ENCODE data around the gene ATL3. TPM values are rescaled to one million over a fixed set of nuclear protein-coding genes. Genes with fewer than 3 reads are reported as not detected.
A peak's percentile ranks its signal among the peaks of the same experiment; 100 is the strongest.
"Not testable (repeated sequence)": the region's sequence is repeated elsewhere in the genome, so short reads cannot be mapped to it uniquely, and the experiment has no call there.

The ATL3 gene
- total RNA-seq, 2 donors from 2014 or later = 54.5 to 56.6 TPM

DNA sequence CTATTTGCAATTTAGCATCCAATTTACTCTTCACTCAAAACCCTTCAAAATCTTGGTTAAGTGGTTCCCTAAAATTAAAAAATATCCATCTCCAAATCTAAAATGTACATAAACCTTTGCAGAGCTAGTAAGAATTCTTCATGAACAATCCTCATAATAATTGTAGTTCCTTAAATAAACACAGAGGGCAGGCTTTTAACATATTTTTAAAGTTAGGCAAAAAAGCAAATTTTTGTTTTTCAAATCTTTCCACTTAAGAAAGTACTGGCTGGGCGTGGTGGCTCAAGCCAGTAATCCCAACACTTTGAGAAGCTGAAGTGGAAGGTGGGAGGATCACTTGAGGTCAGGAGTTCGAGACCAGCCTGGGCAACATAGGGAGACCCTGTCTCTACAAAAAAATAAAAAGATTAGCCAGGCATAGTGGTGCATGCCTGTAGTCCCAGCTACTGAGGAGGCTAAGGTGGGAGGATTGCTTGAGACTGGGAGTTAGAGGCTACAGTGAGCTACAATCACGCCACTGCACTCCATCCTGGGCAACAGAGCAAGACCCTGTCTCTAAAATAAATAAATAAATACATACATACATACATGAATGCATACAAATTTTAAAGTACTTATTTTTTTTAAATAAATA, 31.9 kb downstream of the ATL3 start:
- intact Hi-C loops (cut with DNase I, micrococcal nuclease) = no loop called here
- no peak for DNase-seq
- no peak for ATAC-seq

DNA sequence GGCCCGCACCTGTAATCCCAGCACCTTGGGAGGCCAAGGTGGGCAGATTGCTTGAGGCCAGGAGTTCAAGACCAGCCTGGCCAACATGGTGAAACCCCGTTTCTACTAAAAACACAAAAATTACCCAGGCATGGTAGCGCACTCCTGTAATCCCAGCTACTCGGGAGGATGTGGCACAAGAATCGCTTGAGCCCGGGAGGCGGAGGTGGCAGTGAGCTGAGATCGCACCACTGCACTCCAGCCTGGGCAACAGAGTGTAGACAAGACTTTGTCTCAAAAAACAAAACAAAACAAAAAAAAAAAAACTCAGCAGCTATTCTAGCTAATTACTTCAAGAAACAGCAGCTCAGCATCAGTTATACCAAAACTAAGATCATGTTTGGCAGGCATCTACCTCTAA, 32.7 kb downstream of the ATL3 start:
- DNase-seq; intact Hi-C loops (cut with DNase I, micrococcal nuclease); ATAC-seq: not testable (repeated sequence)

DNA sequence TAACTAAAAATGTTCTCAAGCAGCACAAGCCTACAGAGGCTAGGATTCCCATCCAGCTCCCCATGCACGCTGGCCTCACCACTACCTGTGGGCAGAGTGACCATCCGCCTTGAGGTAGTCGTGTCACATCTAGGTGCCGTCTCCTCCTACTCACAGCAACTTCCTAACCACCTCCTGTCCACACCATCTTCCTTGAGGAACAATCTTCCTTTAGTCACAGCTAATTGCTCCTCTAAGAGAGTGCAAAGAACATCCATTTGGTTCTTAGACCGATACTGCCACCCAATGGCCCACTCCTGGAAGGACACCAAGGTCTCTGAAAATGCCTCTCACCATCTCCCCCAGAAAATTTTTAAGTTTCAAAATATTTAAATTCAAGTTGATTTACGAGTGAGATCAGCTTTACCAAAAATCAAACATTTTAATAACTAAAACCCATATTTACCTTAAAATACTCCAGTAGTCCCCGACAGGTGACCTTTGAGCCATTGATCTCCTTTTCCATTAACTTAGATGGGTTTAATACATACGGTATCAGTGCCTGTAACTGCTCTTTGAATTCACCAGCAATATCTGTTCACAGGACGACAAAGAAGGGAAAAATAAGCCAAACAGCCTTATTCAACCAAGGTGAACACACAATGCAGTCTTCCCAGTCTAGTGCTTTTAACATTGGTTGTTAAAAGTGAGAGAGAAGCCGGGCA, 35.3 kb downstream of the ATL3 start:
- peak; percentile 88 for ATAC-seq
- peak; percentile 41 to 55 for DNase-seq
- intact Hi-C loops (cut with DNase I, micrococcal nuclease) = no loop called here

DNA sequence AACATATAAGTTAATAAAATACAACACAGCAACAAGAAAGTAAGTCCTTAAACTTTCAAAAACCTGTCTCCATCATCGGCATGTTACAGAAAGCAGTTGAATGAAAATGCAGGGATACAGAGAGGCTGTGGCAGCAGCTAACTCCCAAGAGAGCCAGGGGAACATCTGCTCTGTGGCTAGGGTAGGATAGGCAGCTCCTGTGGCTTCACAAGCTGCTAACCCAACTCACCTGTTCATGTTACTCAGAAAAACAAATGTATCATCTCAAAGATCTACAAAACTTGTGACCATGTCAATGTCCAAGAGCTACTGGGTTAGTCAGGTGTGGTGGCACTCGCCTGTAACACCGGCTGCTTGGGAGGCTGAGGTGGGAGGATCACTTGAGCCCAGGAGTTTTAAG, 41.8 kb downstream of the ATL3 start:
- ATAC-seq = no peak
- intact Hi-C loops (cut with DNase I, micrococcal nuclease) = no loop called here
- no peak for DNase-seq

DNA sequence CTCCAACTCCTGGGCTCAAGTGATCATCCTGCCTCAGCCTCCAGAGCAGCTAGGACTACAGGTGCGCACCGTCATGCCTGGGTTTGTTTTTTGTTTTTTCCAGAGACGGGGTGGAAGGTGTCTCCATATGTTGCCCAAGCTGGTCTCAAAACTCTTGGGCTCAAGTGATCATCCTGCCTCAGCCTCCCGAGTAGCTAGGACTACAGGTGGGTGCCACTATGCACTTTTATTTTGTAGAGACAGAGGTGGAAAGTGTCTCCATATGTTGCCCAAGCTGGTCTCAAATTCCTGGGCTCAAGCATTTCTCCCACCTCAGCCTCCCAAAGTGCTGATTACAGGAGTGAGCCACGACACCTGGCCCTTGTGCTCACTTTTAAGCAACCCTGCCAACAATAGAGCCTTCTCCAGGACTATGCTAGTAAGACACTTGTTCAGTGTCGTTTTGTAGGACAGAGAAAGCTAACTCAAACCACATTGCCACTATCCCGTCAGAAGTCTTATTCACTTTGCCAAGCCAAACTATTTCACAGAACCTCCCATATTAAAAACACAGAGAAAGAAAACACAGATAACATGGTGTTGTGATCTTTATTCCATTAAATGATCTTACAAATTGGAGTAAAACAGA, 47.5 kb downstream of the ATL3 start:
- ATAC-seq = peak; percentile 13
- DNase-seq = no peak
- intact Hi-C loops (cut with DNase I, micrococcal nuclease) = no loop called here

DNA sequence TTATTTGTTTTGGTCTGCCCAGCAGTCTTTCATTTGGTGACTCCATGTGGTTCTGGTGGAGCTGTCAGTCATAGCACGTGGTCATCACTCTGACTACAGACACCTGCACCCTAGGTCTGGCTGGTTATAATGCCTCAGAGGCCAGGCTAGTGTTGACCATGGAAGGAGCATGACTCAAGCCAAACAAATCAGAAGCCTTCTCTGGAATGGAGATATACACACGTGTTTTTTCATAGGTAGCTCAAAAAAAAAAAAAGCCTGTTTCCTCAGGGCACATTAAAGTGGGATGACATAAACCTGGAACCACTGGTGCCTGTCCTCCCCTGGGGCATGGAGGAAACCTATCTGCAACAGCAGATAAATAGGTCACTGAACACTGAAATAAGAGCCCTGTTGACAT, 48.9 kb downstream of the ATL3 start:
- ATAC-seq (no peak), DNase-seq (no peak)
- intact Hi-C loops (cut with DNase I, micrococcal nuclease) = no loop called here

DNA sequence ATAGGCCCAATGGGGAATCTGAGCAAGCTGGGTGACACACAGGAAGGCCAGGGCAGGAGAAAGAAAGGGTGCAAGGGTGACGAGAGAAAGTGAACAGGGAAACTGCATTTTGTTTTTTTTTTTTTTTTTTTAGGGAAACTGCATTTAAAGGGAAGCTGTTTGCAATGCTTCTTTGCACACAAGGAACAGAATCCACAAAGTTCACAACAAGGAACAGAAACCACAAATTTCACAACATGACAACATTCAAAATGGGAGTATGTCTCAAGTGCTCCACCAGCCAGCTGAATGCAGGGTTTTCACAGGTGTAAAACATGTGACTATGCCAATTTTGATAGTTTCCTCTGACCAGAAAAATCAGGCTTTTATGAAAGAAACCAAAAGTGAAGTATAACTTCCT, 50.1 kb downstream of the ATL3 start:
- ATAC-seq (no peak), DNase-seq (no peak)
- intact Hi-C loops (cut with DNase I, micrococcal nuclease) = no loop called here

DNA sequence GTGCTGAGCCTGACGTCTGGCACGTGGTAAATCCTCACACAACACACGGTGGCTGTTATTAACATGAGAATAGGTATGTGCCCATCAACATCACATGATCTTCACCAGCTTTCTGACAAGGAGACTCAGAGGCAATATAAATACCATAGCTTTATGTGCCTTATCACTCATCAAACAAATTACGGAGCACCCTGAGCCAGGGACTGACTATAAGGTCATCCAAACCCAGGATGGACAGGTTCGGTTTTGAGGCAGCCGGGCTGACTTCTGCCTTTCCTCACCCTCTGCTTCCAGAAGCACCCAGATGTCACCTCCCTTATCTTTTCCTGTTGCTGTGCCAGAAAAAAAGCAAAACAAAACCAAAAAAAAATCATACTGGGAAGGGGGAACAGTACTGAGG, 51.2 kb downstream of the ATL3 start:
- ATAC-seq = peak; percentile 40
- intact Hi-C loops (cut with DNase I, micrococcal nuclease) = no loop called here
- DNase-seq = no peak

DNA sequence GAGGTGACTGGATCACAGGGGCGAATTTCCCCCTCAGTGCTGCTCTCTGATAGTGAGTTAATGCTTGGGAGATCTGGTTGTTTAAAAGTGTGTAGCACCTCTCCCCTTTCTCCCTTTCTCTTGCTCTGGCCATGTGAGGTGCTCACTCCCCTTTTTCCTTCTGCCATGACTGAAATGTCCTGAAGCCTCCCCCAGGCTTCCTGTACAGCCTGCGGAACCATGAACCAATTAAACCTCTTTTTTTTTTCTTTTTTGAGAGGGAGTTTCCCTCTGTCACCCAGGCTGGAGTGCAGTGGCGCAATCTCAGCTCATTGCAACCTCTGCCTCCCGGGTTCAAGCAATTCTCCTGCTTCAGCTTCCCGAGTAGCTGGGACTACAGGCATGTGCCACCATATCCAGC, 53.5 kb downstream of the ATL3 start:
- ATAC-seq; intact Hi-C loops (cut with DNase I, micrococcal nuclease); DNase-seq: not testable (repeated sequence)

DNA sequence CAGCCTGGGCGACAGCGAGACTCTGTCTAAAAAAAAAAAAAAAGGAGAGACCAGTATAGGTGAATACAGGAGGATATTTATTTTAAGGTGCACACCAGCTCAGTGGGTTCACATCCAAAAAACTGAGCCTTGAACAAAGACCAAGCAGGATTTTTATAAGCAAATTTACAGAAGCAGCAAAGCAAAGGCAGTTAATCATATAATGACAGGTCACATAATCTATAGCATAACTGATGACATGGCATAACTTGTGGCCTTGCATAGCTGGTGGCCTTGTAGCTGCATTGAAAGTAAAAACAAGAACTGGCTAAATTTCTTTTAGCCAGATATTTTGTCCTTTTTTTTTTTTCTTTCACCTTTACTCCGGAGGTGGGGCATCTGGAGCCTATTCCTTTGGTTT, 54.2 kb downstream of the ATL3 start:
- DNase-seq (no peak), ATAC-seq (no peak)
- intact Hi-C loops (cut with DNase I, micrococcal nuclease) = no loop called here

DNA sequence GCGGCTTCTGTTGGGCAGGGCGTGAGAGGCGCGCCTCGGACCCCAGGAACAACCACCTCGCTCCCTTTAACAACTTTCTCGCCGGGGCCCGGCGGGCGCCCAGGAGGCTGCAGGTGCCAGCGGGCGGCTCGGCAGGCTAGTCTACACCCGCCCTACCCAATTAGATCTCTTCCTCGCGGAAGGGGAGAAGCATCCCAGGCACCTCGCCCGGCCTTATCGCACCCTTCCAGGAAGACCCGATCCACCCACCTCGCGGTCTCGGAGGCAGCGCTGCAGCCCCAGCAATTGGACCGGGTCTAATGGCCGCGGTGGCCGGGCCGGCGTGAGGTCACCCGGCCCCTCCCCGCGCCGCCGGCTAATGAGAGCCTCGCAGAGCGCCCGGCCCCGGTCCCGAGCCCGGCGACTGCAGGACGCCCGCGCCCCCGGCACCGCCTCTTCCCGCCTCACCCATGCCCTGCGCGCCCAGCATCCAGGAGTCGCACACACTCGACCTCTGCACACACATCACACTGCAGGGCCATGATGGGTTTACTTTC, 57.0 kb downstream of the ATL3 start, which contains the start of gene PLAAT3:
Gene PLAAT3 (minus strand): TSS at position 298 of the 536 bp plus-strand sequence. CDS start 419 bp downstream, outside the sequence.
- DNase-seq (peak; percentile 50 to 64), ATAC-seq (peak; percentile 67)
- intact Hi-C loops (cut with DNase I, micrococcal nuclease) = no loop called here

DNA sequence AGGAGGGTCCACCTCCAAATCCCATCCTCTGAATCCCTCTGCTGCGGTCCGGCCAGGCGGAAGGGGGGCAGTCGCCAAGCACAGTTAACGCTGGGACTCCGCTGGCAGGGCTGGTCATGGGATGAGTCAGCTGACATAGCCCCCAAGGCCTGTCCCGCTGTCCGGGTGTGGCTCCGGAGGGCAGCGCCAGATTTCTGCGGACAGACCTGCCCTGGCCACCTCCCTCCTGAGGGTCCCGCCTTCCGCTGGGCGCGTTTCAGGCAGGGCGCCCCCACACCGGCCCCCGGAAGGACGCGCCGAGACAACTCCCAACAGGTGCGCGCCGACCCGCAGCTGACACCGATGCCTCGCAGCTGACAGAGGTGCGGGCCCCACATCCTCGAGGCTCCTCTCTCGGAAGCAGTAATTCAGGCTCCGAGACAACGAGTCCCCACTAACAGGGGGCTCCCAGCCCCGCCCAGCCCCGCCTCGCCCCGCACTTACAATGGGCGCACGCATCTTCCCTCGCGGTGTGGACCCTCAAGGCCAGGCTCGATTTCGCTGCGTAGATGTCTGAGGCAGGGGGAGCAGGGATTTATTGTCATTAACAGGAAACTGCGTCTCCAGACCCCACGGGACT, 57.5 kb downstream of the ATL3 start:
- peak; percentile 20 for ATAC-seq
- intact Hi-C loops (cut with DNase I, micrococcal nuclease) = no loop called here

DNA sequence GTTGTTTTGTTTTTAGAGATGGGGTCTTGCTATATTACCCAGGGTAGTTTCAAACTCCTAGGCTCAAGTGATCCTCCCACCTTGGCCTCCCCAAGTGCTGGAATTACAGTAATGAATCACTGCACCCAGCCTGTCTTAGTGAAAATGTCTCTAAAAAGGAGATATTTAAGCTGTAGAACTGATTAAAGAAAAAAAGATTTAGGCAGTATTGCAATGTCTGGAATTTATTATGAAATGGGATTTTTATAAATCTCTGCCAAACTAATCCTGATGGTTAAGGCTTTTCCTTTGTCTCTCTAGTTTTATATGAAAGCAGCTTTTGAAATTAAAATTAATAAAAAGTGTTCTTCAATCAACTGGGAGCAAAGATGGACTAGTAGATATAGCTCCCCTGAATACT, 59.0 kb downstream of the ATL3 start:
- no peak for DNase-seq
- intact Hi-C loops (cut with DNase I, micrococcal nuclease) = no loop called here
- ATAC-seq = no peak

More for the DNA sequence above, 57.5 kb downstream of the ATL3 start:
- peak; percentile 47 to 48 for DNase-seq

DNA sequence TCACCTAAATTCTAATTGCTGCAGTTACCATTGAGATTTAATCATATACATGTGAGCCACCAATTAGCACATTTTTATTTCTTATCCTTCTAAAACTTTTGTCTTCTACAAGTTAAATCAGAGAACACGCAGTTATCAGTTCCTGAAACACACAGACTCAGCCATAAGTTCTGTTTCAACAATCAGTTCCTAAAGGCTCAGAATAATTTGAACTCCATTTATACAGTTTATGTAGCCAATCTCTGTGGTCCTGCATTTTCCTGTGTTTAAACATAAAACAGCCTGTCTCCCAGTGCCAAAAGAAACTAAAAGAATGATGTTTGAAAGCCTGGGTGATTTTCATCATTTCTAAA, 59.8 kb downstream of the ATL3 start:
- DNase-seq (no peak), ATAC-seq (no peak)
- intact Hi-C loops (cut with DNase I, micrococcal nuclease) = no loop called here

DNA sequence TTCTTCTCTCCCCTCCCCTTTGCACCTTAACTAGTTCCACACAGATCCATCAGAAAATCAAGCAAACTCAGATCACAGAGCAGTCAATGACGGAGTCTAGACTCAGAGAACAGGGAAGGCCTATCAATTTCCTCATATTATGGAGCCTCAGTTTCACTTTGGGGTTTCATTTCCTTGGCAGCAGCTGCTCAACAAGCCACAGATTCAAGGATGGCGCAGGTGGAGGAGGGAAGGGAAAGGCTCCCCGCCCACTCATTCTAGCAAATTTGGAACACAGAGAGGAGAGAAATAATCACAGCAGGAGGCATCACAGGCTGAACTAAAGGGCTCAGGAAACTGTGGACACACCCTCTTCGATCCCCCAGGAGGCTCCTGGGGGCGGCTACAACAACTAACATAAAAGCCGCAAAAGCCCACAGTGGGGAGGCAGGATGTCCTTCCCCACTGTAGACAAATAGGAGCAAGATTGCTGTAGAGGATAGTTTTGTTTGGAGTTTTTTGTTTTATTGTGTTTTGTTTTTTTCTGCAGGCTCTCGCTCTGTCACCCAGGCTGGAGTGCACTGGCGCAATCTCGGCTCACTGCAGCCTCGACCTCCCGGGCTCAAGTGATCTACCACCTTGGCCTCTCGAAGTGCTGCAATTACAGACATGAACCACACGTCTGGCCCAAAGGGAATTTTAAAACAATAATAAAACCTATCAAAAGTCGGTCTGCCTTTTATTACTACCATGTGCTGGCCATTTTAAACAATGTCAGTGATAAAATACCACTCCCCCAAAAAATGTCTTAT, 60.4 kb downstream of the ATL3 start:
- ATAC-seq = no peak
- intact Hi-C loops (cut with DNase I, micrococcal nuclease) = no loop called here
- no peak for DNase-seq

DNA sequence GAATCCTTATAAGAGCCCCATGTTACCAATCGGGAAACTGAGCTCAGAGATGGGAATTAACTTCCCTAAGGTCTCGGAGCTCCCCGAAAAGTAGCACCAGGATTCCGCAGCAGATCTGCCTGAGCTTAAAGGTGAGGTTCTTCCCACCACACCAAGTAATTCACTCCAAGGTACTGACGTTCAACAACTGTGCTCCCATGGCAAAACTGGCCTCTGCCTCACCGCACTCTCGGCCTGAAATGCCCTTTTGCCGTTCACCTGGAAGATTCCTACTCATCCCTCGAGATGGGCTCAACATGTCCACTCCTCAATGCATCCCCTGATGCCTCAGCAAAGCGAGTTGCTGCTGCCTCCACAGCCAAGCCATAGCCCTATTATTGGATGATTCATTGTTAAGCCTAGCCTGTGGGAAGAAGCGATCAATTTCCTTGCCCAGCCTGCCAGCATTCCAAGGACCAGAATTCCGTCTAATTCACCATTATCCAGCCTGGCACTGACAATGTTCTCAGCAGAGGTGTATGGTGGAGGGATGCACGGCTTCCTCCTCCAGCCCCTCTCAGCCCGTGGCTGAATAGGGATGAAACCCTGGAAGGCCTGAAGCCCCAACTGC, 61.1 kb downstream of the ATL3 start:
- intact Hi-C loops (cut with DNase I, micrococcal nuclease) = no loop called here
- ATAC-seq = no peak
- DNase-seq = no peak

DNA sequence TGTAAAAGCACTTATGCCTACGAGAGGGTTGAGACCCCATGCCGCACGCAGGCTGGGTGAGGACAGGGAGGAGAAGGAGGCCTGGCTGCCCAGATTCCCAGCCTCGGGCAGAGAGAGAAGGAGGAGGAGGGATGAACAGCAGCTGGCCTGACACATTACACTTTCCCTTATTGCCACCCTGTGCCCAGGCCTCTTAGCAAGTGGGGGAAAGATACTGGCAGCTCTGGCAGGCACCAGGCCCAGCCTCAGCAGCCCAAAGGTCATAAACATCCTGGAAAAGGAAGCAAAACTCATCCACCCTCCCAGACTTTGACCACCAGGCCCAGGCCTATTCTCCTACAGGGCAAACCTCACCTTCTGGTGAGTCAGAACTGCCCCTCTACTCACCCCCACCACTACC, 61.6 kb downstream of the ATL3 start:
- peak; percentile 91 for ATAC-seq
- DNase-seq = peak; percentile 46 to 49
- intact Hi-C loops (cut with DNase I, micrococcal nuclease) = no loop called here

Data from left colon (tissue), 2 donors.